Caco-2 (cell line): ENCODE measurements around the gene PLS1. TPM values are rescaled to one million over a fixed set of nuclear protein-coding genes. Genes with fewer than 3 reads are reported as not detected.

Experiments
- BruUV-seq: library from RNA; stranded (reverse); fragments of 400-500 nt; replicated peaks from 2 replicates; lab custom pipeline; 2021; lab: Mats Ljungman, UMichigan
- CTCF ChIA-PET: fragments of 300-600 bp; sonication (Branson Sonifier 250); formaldehyde crosslinking; loops from one replicate; lab custom pipeline; 2022; ENCODE audit warnings: antibody characterized with exemption; lab: Charles Lee
- POLR2A ChIA-PET: fragments of 300-600 bp; sonication (Branson Sonifier 250); formaldehyde crosslinking; loops from one replicate; lab custom pipeline; 2022; ENCODE audit warnings: antibody characterized with exemption; lab: Charles Lee
- DNase-seq, 2 experiments: peaks; one replicate each; pipeline versions ENCODE4 v3.0.0 to v3.0.0-alpha.2; 2020 to 2022
- H3K27me3 ChIP-seq: replicated peaks from 2 replicates; pipeline ENCODE4 v1.6.0; 2011; ENCODE audit warnings: low read length; ENCODE audit not compliant: control insufficient read depth, insufficient read depth
- H3K36me3 ChIP-seq: 2 replicates; pipeline ENCODE4 v1.5.1; 2011; ENCODE audit warnings: low read length; ENCODE audit not compliant: control insufficient read depth, insufficient read depth
- H3K4me1 ChIP-seq: fragments of 250-450 bp; sonication (Bioruptor Pico); 2 replicates; pipeline ENCODE4 v1.5.1; 2020; ENCODE audit warnings: mild to moderate bottlenecking
- H3K4me3 ChIP-seq: 2 replicates; pipeline ENCODE4 v1.5.1; 2011; ENCODE audit warnings: low read depth, mild to moderate bottlenecking, control low read depth, low read length
- H3K9me3 ChIP-seq: fragments of 250-450 bp; sonication (Bioruptor Pico); 2 replicates; pipeline ENCODE4 v1.5.1; 2020; ENCODE audit warnings: mild to moderate bottlenecking, moderate library complexity
- H3K27ac Mint-ChIP-seq: one replicate; pipeline ENCODE4 v1.8.0; 2022; ENCODE audit warnings: mixed read lengths; ENCODE audit not compliant: unreplicated experiment
- H3K27me3 Mint-ChIP-seq: one replicate; pipeline ENCODE4 v1.8.0; 2022; ENCODE audit warnings: mixed read lengths; ENCODE audit not compliant: insufficient read depth, unreplicated experiment
- H3K36me3 Mint-ChIP-seq: one replicate; pipeline ENCODE4 v1.8.0; 2022; ENCODE audit warnings: mild to moderate bottlenecking, mixed read lengths; ENCODE audit not compliant: insufficient read depth, unreplicated experiment
- H3K4me1 Mint-ChIP-seq: one replicate; pipeline ENCODE4 v1.8.0; 2022; ENCODE audit warnings: low read depth, mixed read lengths; ENCODE audit not compliant: unreplicated experiment
- H3K4me3 Mint-ChIP-seq: one replicate; pipeline ENCODE4 v1.8.0; 2022; ENCODE audit warnings: mild to moderate bottlenecking, moderate library complexity, mixed read lengths; ENCODE audit not compliant: unreplicated experiment
- H3K9me3 Mint-ChIP-seq: one replicate; pipeline ENCODE4 v1.8.0; 2022; ENCODE audit warnings: mixed read lengths; ENCODE audit not compliant: unreplicated experiment
- CTCF ChIP-seq, 2 experiments: fragments of 200-600 bp in 1 of 2; IDR thresholded peaks; 1 replicate in 1 of 2; 2 replicates in 1 of 2; pipeline versions ENCODE4 v1.5.1 to v1.8.0; 2011 to 2022; ENCODE audit warnings: antibody characterized with exemption in 1 of 2, control low read depth in 1 of 2, inconsistent platforms in 1 of 2, low read depth in 1 of 2, low read length in 1 of 2, mild to moderate bottlenecking in 1 of 2, moderate library complexity in 1 of 2; ENCODE audit not compliant: insufficient read depth in 1 of 2, severe bottlenecking in 1 of 2, unreplicated experiment in 1 of 2
- intact Hi-C: fragments of 100-400 bp; cut with micrococcal nuclease; formaldehyde crosslinking; loops from one replicate; pipeline ENCODE4 v1.10.0; 2022; ENCODE audit not compliant: unreplicated experiment
- total RNA-seq: library from RNA; stranded (reverse); gene quantifications from 2 replicates; pipeline ENCODE4 v1.2.3, GENCODE V29; 2022

Gene PLS1
- total RNA-seq, 1 experiment from 2014 or later = 19.2 TPM

GRCh38 chr3:142641504-142641903 is 45.3 kb downstream of the PLS1 start:
- no TSS peak for BruUV-seq
- H3K27me3 Mint-ChIP-seq = no peaks in the 10 kb centered on the region

GRCh38 chr3:142642956-142643355 is 46.8 kb downstream of the PLS1 start:
- Histone ChIP-seq H3K36me3 (no peaks in the 10 kb centered on the region), H3K27me3 (no peaks in the 10 kb centered on the region), H3K4me3 (no peak overlapping the region), H3K9me3 (no peaks in the 10 kb centered on the region), H3K4me1 (peaks cover 5% of the 10 kb centered on the region; the same call in 1 of the 2 replicates)
- H3K27ac Mint-ChIP-seq = no peak overlapping the region
- CTCF ChIA-PET = no interaction called here
- no peaks in the 10 kb centered on the region for H3K36me3 Mint-ChIP-seq
- H3K27me3 Mint-ChIP-seq = no peaks in the 10 kb centered on the region
- no TSS peak for BruUV-seq
- POLR2A ChIA-PET = no interaction called here
- no peaks in the 10 kb centered on the region for H3K9me3 Mint-ChIP-seq
- H3K4me1 Mint-ChIP-seq = no peaks in the 10 kb centered on the region
- no peak for TF ChIP-seq CTCF (IDR thresholded peaks at IDR 0.05; ENCODE audit: insufficient read depth in 1 of 2, low read depth in 1 of 2, low read length in 1 of 2, severe bottlenecking in 1 of 2, unreplicated experiment in 1 of 2)
- no peak overlapping the region for H3K4me3 Mint-ChIP-seq
- intact Hi-C loops = no loop called here
- DNase-seq = no peak

More at GRCh38 chr3:142641504-142641903, 45.3 kb downstream of the PLS1 start:
- intact Hi-C loops = no loop called here
- no peak for DNase-seq
- no peak for TF ChIP-seq CTCF (IDR thresholded peaks at IDR 0.05; ENCODE audit: insufficient read depth in 1 of 2, low read depth in 1 of 2, low read length in 1 of 2, severe bottlenecking in 1 of 2, unreplicated experiment in 1 of 2)
- no peak overlapping the region for H3K4me3 Mint-ChIP-seq
- no peaks in the 10 kb centered on the region for H3K4me1 Mint-ChIP-seq
- H3K9me3 Mint-ChIP-seq = no peaks in the 10 kb centered on the region
- no peaks in the 10 kb centered on the region for H3K27me3 ChIP-seq
- no peak overlapping the region for H3K4me3 ChIP-seq
- no peaks in the 10 kb centered on the region for H3K36me3 Mint-ChIP-seq
- H3K36me3 ChIP-seq = no peaks in the 10 kb centered on the region
- ChIA-PET CTCF (no interaction called here), POLR2A (no interaction called here)
- H3K9me3 ChIP-seq = no peaks in the 10 kb centered on the region
- peaks cover 5% of the 10 kb centered on the region; the same call in 1 of the 2 replicates for H3K4me1 ChIP-seq
- H3K27ac Mint-ChIP-seq = no peak overlapping the region

GRCh38 chr3:142644502-142644901 is 48.3 kb downstream of the PLS1 start:
- H3K9me3 ChIP-seq = no peaks in the 10 kb centered on the region
- Mint-ChIP-seq H3K4me1 (no peaks in the 10 kb centered on the region), H3K9me3 (no peaks in the 10 kb centered on the region), H3K27me3 (no peaks in the 10 kb centered on the region), H3K4me3 (no peak overlapping the region), H3K36me3 (no peaks in the 10 kb centered on the region), H3K27ac (no peak overlapping the region)
- no peaks in the 10 kb centered on the region for H3K36me3 ChIP-seq
- no peak for DNase-seq
- peaks cover 5% of the 10 kb centered on the region; the same call in 1 of the 2 replicates for H3K4me1 ChIP-seq
- TF ChIP-seq CTCF (IDR thresholded peaks at IDR 0.05; ENCODE audit: insufficient read depth in 1 of 2, low read depth in 1 of 2, low read length in 1 of 2, severe bottlenecking in 1 of 2, unreplicated experiment in 1 of 2) = no peak
- ChIA-PET POLR2A (no interaction called here), CTCF (no interaction called here)
- no TSS peak for BruUV-seq
- H3K4me3 ChIP-seq = no peak overlapping the region
- intact Hi-C loops = no loop called here
- no peaks in the 10 kb centered on the region for H3K27me3 ChIP-seq
